NCI-H187 treated with DMSO at 0.1 percent for 48 hours (cell line): ENCODE results near the gene R3HDM1.
"Not testable (repeated sequence)": the region's sequence is repeated elsewhere in the genome, so short reads cannot be mapped to it uniquely, and the experiment has no call there.

Source experiments
- DNase-seq: peaks from one replicate; lab custom pipeline; 2025; lab: John Stamatoyannopoulos, UW

R3HDM1 gene

GRCh38 chr2:135573620-135574019 is 42.3 kb downstream of the R3HDM1 start:
- no peak for DNase-seq

GRCh38 chr2:135581282-135581681 is 50.0 kb downstream of the R3HDM1 start:
- DNase-seq, result no peak

GRCh38 chr2:135582383-135582782 is 51.1 kb downstream of the R3HDM1 start:
- DNase-seq, result no peak

- no peak for DNase-seq
Observed at GRCh38 chr2:135585586-135585985, 54.3 kb downstream of the R3HDM1 start.

GRCh38 chr2:135586148-135586547 is 54.9 kb downstream of the R3HDM1 start:
- no peak for DNase-seq

- no peak for DNase-seq
Observed at GRCh38 chr2:135587958-135588357, 56.7 kb downstream of the R3HDM1 start.

- no peak for DNase-seq
Observed at GRCh38 chr2:135590619-135591260, 59.5 kb downstream of the R3HDM1 start.

GRCh38 chr2:135600915-135601314 is 69.6 kb downstream of the R3HDM1 start:
- DNase-seq, result no peak

- no peak for DNase-seq
Observed at GRCh38 chr2:135603543-135603942, 72.3 kb downstream of the R3HDM1 start.

GRCh38 chr2:135607561-135607960 is 76.3 kb downstream of the R3HDM1 start:
- DNase-seq, result no peak

GRCh38 chr2:135612319-135612718 is 81.0 kb downstream of the R3HDM1 start:
- DNase-seq, result no peak

GRCh38 chr2:135615404-135615803 is 84.1 kb downstream of the R3HDM1 start:
- no peak for DNase-seq

GRCh38 chr2:135617501-135618015 is 86.3 kb downstream of the R3HDM1 start:
- DNase-seq, result no peak

GRCh38 chr2:135620198-135620597 is 88.9 kb downstream of the R3HDM1 start:
- no peak for DNase-seq

GRCh38 chr2:135629520-135629919 is 98.2 kb downstream of the R3HDM1 start:
- DNase-seq, result no peak

GRCh38 chr2:135630034-135630433 is 98.8 kb downstream of the R3HDM1 start:
- not testable (repeated sequence) for DNase-seq

GRCh38 chr2:135630488-135630887 is 99.2 kb downstream of the R3HDM1 start:
- no peak for DNase-seq

GRCh38 chr2:135633582-135633981 is 102.3 kb downstream of the R3HDM1 start:
- no peak for DNase-seq

- DNase-seq, result no peak
Observed at GRCh38 chr2:135635212-135635835, 104.0 kb downstream of the R3HDM1 start.

- no peak for DNase-seq
Observed at GRCh38 chr2:135636982-135637381, 105.7 kb downstream of the R3HDM1 start.

GRCh38 chr2:135637456-135638087 is 106.3 kb downstream of the R3HDM1 start:
- no peak for DNase-seq

- DNase-seq, result no peak
Observed at GRCh38 chr2:135638825-135639224, 107.5 kb downstream of the R3HDM1 start.
